Measurements from ENCODE around the gene IFT43.
"Not testable (repeated sequence)": the region's sequence is repeated elsewhere in the genome, so short reads cannot be mapped to it uniquely, and the experiment has no call there.

IFT43 gene

GRCh38 chr14:75981426-75982265, 3.9 kb upstream of the IFT43 start, which contains the start of gene TGFB3:
TGFB3 (minus strand) TSS chr14:75981995; CDS start chr14:75980893, 1,102 bp downstream.
- peak; percentile 60 for DNase-seq

GRCh38 chr14:75982266-75983018, 3.1 kb upstream of the IFT43 start:
- peak; percentile 54 for DNase-seq

GRCh38 chr14:75983019-75983358, 2.6 kb upstream of the IFT43 start:
- no peak for DNase-seq

- DNase-seq = no peak
Observed at GRCh38 chr14:75984674-75985073, 889 bp upstream of the IFT43 start.

GRCh38 chr14:75986439-75986765, 839 bp downstream of the IFT43 start:
- no peak for DNase-seq

- DNase-seq = no peak
Observed at GRCh38 chr14:75987201-75987970, 1.8 kb downstream of the IFT43 start.

- DNase-seq = no peak
Observed at GRCh38 chr14:75989134-75989533, 3.6 kb downstream of the IFT43 start.

GRCh38 chr14:75990297-75990696, 4.7 kb downstream of the IFT43 start:
- DNase-seq = no peak

GRCh38 chr14:75991753-75992152, 6.2 kb downstream of the IFT43 start:
- no peak for DNase-seq

GRCh38 chr14:75993567-75994041, 8.0 kb downstream of the IFT43 start:
- no peak for DNase-seq

GRCh38 chr14:75995372-75996041, 9.9 kb downstream of the IFT43 start:
- DNase-seq = no peak

GRCh38 chr14:75996488-75996887, 10.9 kb downstream of the IFT43 start:
- no peak for DNase-seq

- no peak for DNase-seq
Observed at GRCh38 chr14:75999511-76000190, 14.1 kb downstream of the IFT43 start.

- DNase-seq = no peak
Observed at GRCh38 chr14:76002383-76002782, 16.8 kb downstream of the IFT43 start.

GRCh38 chr14:76006253-76006652, 20.7 kb downstream of the IFT43 start:
- DNase-seq = no peak

GRCh38 chr14:76007379-76007778, 21.8 kb downstream of the IFT43 start:
- DNase-seq = no peak

GRCh38 chr14:76007852-76008251, 22.3 kb downstream of the IFT43 start:
- no peak for DNase-seq

- DNase-seq = not testable (repeated sequence)
Observed at GRCh38 chr14:76009627-76010026, 24.1 kb downstream of the IFT43 start.

- DNase-seq = no peak
Observed at GRCh38 chr14:76011930-76012329, 26.4 kb downstream of the IFT43 start.

- DNase-seq = no peak
Observed at GRCh38 chr14:76012354-76012753, 26.8 kb downstream of the IFT43 start.

GRCh38 chr14:76015191-76015590, 29.6 kb downstream of the IFT43 start:
- DNase-seq = no peak

GRCh38 chr14:76015668-76016067, 30.1 kb downstream of the IFT43 start:
- no peak for DNase-seq

Measured in NCI-H446 treated with DMSO at 0.1 percent for 48 hours (cell line).